ACHN (cell line): ENCODE measurements around the gene UGCG.
A peak's percentile ranks its signal among the peaks of the same experiment; 100 is the strongest.
"Not testable (repeated sequence)": the region's sequence is repeated elsewhere in the genome, so short reads cannot be mapped to it uniquely, and the experiment has no call there.

ENCODE experiments used
- DNase-seq: peaks from one replicate; pipeline ENCODE4 v3.0.0-alpha.2; 2015
- in situ Hi-C: cut with HindIII; loops from 2 replicates; pipeline ENCODE4 v1.10.0; 2017; ENCODE audit warnings: low sequenced_read_pairs, low pct_ligation_motif_present, low pct_unique_long_range_greater_than_20kb

UGCG gene

DNA sequence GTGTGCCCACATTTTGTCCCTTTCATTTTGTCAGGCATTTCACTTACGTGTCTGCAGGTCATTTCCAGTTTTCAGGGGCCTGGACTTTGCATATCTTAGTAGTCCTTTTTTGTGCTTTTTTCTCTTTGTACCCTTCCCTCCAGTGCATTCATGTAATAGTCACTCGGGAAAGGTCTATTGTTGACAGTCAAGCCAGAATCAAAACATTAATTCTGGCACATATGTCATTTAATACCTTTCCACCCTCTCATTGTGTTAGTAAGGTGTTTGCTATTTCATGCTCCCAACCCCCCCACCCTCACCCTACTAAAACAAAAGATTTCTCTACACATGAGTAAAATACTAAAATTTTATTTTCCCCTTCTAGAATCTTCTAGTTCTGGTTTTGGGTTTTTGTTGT is 42.7 kb downstream of the UGCG start:
- no peak for DNase-seq
- in situ Hi-C loops: no loop called here

DNA sequence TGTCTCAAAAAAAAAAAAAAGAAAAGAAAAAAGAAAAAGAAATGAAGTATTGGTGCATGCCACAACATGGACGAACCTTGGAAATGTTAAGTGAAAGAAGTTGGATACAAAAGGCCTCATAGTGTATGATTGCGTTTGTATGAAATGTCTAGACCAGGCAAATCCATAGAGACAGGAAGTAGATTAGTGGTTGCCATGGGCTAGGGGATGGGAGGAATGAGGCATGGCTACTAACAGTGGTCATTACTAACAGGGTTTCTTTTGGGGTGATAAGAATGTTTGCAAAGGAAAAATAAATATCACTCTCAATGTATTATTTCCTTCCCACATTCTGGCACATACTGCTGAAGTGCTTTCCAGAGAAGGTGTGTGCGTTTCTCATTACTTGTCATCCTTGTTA is 44.1 kb downstream of the UGCG start:
- in situ Hi-C loops: no loop called here
- no peak for DNase-seq

DNA sequence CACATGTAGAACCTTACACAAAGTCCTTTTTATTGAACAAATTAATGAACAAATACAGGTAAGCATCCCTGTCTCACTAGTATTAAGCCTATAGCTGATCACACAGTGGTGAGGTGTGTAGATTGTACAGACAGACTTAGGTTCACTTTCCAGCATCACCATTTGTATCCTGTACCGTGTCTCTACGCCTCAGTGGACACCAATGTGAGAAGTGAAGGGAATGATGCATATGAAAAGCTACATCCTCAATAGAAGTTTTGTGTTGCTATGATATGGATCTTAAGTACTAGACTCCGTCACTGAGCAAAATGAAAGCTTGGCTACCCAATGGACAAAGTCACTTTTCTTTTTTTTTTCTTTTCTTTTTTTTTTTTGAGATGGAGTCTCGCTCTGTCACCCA is 46.6 kb downstream of the UGCG start:
- in situ Hi-C loops: no loop called here
- no peak for DNase-seq

DNA sequence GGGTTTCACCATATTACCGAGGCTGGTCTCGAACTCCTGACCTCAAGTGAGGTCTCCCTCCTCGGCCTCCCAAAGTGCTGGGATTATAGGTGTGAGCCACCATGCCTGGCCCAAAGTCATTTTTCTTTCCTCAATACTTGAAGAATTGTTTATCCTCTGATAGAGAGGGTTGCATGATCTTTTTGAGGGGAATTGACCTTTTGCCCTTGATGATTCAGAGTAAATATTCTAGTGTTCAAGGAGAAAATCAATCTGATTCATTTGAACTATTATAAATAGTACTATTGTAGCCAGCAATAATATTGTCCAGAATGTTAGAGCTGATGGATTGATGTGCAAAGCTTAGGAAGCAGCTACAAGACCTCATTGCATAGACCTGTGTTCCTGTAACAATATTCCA is 47.1 kb downstream of the UGCG start:
- in situ Hi-C loops: no loop called here
- DNase-seq: no peak

DNA sequence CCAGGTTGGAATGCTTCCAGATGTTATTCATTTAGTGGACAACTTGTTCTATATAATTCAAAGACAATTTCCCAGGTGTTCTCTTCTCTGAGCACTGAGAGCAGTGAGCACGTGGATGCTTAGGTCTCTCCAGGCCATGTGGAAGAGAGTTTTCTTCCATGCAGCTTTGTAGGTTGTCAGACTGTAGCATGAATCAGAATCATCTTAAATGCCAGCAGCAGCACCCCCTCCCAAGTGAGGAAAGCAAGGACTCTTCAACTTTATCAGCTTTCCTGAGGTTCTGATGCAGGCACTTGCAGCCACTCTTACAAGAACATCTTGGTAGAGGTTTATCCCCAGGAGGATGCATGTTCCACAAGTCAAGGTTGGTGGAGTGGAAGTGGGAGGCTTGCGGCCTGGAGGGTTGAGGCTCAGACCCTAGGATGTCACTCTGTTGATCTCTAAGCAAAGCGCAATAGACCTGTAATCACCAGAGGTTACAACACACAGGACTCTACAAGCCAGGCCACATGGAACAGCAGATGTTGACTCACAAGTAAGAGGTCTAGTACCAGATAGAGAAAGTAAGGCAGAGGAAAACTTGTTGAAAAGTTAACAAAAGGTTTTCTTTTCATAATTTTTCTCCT is 47.7 kb downstream of the UGCG start:
- no peak for DNase-seq
- in situ Hi-C loops: no loop called here

DNA sequence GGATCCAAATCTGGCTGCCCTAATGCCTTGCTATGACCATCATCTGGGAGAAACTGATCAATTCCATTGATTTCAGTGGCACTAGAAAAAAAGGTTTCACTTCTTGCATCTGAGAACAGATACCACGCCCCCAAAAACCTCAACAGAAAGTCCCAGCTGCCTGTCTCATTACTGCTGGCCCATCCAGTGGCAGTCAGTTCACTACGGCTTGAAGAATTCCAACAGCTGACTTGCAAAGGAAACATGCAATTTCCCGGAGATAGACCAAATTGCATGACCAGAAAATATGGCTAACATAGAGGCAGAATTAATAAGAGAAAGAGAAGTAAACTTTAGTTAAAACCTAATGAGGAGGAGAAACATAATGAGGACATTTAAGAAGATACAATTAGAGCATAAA is 48.6 kb downstream of the UGCG start:
- DNase-seq: no peak
- in situ Hi-C loops: no loop called here

DNA sequence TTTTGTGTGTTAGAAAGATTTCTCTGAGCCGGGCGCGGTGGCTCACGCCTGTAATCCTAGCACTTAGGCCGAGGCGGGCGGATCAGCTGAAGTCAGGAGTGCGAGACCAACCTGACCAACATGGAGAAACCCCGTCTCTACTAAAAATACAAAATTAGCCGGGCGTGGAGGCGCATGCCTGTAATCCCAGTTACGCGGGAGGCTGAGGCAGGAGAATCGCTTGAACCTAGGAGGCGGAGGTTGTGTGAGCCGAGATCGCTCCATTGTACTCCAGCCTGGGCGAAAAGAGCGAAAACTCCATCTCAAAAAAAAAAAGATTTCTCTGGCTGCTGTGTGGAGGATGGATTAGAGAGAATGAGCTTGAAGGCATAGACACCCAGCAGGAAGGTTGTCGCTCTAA is 51.5 kb downstream of the UGCG start:
- DNase-seq, in situ Hi-C loops: not testable (repeated sequence)

DNA sequence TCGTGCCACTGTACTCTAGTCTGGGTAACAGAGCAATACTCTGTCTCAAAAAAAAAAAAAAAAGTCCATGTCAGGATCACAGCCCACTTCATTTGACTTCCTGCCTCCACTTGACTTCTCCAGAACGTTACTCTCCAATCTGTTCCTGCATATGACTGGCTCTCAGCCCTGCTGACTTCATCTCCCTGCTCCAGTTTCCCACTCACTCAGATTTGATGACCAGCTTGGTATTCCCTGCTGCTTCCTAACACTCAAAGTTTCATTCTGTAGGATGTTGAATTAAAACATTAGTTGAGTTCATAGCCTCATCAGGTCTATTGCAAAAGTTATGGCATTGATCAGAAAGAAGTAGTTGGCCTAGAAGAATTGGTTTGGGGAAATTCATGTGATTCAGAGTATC is 52.3 kb downstream of the UGCG start:
- in situ Hi-C loops: no loop called here

DNA sequence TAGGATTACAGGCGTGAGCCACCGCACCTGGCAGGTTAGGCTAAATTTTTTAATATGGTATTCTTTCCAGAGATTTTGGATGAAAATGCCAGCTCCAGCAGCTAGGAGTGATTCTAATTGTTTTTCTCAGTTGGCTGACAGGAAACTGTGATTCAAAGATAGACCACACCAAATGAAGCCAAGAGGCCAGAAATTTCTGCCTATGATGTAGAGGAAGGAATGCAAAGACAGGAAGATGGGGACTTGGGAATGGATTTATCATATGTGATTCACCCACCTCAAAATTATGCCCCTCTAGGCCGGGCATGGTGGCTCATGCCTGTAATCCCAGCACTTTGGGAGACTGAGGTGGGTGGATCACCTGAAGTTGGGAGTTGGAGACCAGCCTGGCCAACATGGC is 53.3 kb downstream of the UGCG start:
- in situ Hi-C loops: no loop called here

More for the DNA sequence above, 52.3 kb downstream of the UGCG start:
- no peak for DNase-seq

DNA sequence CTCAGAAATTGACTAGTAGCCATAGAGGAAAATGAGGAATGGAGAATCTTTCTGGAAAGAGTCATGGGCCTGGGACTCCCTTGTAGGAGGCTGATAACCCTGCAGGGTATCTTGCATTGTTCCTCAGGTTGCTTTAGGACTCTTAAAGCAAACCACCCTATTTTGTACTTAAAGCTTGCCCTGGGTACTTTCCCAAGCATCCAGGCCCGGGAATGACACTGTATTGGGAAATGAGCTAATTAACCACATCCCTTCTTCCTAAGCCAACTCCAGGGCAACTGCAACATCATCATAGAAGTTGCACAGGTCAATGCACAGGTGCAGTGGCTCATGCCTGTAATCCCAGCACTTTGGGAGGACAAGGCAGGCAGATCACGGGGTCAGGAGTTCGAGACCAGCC is 55.9 kb downstream of the UGCG start:
- peak; percentile 60 for DNase-seq
- in situ Hi-C loops: no loop called here

More for the DNA sequence above, 53.3 kb downstream of the UGCG start:
- DNase-seq: no peak

DNA sequence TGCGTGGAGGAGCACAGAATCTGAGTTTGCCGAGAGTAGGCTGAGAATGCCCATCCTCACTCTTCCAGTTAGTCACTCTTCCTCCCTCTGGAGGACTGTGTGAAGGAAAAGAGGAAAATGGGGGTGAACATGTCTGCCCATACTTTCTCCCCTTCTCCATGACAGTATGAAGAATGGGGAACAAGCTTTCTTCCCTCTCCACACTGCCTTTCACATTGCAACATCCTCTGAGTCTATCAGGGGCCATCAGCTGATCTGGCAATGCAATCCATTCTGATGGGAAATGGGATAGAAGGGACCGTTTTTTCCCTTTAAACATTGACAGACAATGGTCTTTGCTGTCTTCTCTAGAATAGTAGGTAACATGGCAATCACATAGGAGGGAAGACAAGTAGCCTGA is 56.8 kb downstream of the UGCG start:
- no peak for DNase-seq
- in situ Hi-C loops: no loop called here

DNA sequence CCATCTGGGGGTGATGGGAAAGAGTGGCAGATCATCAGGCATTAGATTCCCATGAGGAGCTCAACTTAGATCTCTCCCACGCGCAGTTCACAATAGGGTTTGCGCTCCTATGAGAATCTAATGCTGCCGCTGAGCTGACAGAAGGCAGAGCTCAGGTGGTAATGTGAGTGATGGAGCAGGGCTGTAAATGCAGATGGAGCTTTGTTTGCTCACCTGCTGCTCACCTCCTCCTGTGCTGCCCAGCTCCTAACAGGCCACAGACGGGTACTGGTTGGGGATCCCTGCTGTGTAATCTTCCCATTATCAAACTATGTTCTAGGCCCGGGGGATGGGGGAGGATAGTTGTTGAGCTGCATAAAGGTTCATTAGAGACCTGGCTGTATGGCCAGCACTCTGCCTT is 58.4 kb downstream of the UGCG start:
- in situ Hi-C loops: no loop called here
- DNase-seq: no peak

DNA sequence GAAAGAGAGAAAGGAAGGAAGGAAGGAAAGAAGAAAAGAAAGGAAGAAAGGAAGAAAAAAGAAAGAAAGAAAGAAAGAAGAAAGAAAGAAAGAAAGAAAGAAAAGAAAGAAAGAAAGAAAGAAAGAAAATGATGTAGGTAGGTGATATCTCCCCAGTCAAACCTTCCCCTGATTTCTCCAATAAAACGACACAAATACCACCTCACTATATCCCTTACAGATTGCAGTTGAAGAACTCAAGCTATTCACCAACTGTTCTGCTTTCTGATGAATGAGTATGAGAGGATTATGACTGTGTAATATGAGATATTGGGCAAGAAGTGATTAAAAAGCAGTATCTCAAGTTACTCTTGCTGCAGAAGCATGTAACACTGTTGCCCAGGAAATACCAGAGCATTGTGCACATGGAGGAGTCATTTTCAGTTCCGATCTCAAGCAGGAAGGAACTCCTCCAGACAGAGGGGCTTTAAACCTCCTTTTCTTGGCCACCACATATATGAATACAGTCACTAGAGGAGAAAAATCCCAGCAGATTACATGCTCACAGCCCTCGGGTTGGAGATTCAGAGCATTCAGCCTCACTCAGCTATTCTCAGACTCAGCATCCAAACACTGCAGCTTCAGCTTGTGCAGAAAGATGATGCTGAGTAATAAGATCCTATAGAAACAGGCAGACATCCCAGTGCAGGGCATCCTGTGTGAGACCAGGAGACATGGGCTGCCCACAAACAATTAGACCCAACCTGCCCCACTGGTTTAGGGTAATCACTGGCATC is 61.4 kb downstream of the UGCG start:
- in situ Hi-C loops: no loop called here
- peak; percentile 72 for DNase-seq

DNA sequence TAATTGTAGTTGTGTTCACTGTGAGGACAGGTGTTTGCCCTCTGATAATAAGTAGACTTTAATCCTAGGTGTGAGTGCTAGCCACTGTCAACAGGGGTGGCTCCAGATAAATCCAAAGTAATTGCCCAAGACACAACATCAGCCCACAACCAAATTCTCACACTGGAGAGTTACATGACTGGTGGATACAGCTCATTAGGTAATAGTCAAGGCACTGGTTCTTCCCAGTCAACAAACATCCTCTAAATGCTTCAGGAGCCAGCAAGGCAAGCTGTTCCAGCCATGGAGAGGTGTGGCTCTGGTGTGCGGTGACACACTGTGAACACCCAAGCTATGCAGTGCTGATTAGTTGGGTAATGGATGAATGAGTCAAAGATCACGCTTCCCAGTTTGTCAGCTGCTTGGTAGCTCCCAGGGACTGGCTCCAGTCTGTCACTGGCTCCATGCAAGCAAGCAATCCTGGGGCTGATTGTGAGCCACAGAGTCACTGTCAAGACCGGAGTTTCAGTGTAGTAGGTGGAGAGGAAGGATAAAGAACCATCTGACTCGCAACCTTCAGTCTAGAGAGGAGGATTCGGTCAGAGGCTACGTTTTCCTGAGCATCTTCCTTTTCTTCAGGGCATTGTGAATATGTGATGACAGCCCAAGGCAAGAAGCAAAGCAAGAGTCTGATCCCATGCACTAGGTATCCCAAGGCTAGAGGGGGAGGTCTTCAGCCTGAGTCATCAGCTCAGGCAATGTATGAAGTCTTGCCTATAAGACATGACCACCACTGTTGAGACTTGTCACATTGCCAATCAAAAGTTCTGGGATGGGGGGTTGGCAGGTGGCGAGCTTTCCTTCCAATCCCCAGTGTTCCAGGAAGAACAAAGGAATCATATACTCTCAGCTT is 63.1 kb downstream of the UGCG start:
- in situ Hi-C loops: no loop called here
- peak; percentile 95 for DNase-seq

DNA sequence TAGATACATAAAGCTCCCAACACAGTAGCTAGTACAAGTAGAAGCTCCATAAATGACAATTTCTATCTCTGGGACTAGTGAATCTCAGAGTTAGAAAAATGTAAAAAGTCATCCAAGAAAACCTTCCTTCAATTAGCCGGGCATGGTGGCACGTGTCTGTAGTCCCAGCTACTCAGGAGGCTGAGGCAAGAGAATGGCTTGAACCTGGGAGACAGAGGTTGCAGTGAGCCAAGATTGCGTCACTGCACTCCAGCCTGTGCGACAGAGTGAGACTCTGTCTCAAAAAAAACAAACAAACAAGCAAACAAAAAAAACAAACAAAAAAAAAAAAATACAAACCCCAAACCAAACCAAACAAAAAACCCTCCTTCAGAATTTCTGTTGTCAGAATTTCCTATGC is 63.9 kb downstream of the UGCG start:
- DNase-seq, in situ Hi-C loops: not testable (repeated sequence)

DNA sequence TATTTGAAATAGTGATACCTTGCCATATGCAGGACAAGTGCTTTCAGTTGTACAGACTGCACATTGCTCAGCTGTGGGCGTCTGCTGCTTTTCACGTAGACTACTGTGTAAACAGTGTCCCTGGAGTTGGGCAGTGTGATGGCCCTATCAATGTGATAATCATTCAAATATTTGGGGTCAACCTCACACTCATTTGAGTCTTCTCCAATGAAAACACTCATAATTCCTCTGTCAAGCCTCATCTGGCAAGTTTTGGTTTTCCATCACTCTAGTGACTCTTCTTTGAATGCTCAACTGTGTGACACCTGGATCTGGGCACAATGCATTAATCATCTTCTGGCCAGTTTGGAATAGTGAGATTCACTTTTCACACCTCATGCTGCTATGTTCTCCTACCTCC is 64.4 kb downstream of the UGCG start:
- DNase-seq: no peak
- in situ Hi-C loops: no loop called here

DNA sequence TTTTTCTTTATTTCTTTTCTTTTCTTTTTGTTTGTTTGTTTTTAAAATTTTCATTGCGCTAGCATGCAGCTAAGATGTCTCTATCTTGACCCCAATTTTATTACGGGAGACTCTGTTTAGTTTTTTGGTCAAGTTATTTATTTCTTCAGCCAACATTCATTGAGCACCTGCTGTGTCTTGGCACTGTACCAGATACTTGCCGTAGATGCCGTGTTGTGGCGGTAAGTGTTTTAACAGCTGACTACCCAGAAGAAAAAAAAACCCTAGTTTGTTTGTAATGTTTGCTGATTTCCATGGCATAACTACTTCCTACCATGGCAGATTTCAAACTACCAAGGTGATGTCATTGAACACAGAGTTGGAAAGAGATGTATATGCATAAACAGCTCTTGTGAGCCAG is 65.0 kb downstream of the UGCG start:
- in situ Hi-C loops: no loop called here
- DNase-seq: peak; percentile 86

DNA sequence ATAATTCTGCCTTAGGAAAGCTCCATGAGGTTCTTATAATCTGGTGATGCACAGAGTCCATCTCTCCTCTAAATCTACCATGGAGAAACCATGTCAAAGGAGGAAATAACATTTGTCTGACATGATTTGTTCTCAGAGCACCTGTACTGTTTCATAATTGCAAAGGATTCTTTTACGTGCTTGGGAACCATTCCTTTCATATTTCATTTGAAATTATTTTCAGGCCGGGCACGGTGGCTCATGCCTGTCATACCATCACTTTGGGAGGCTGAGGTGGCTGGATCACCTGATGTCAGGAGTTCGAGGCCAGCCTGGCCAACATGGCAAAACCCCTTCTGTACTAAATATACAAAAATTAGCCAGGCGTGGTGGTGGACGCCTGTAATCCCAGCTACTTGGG is 65.4 kb downstream of the UGCG start:
- no peak for DNase-seq
- in situ Hi-C loops: no loop called here

DNA sequence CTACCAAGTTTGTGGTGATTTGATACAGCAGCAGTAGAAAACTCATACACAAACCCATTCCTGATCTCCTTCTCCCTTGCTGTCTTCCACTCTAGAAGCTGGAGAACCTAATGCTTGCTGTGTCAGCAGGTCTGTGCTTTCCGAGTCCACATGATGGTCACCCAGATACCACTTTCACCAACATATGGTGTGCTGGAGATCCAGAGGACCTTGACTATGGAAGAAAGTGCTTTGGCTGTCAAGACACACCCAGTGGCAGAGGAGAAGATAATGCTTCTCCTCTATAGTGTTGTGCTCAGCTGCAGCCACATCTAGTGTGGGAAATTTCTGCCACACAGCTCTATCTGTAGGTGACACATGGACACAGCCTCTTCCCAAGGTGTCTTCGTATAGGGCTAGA is 67.4 kb downstream of the UGCG start:
- no peak for DNase-seq
- in situ Hi-C loops: no loop called here
